DMS79 (cell line): ENCODE data around the gene SSTR4.
"Not testable (repeated sequence)": the region's sequence is repeated elsewhere in the genome, so short reads cannot be mapped to it uniquely, and the experiment has no call there.

ENCODE experiments used
- DNase-seq: peaks from one replicate; lab custom pipeline; 2025; lab: John Stamatoyannopoulos, UW

The SSTR4 gene, protein sequence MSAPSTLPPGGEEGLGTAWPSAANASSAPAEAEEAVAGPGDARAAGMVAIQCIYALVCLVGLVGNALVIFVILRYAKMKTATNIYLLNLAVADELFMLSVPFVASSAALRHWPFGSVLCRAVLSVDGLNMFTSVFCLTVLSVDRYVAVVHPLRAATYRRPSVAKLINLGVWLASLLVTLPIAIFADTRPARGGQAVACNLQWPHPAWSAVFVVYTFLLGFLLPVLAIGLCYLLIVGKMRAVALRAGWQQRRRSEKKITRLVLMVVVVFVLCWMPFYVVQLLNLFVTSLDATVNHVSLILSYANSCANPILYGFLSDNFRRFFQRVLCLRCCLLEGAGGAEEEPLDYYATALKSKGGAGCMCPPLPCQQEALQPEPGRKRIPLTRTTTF

DNA sequence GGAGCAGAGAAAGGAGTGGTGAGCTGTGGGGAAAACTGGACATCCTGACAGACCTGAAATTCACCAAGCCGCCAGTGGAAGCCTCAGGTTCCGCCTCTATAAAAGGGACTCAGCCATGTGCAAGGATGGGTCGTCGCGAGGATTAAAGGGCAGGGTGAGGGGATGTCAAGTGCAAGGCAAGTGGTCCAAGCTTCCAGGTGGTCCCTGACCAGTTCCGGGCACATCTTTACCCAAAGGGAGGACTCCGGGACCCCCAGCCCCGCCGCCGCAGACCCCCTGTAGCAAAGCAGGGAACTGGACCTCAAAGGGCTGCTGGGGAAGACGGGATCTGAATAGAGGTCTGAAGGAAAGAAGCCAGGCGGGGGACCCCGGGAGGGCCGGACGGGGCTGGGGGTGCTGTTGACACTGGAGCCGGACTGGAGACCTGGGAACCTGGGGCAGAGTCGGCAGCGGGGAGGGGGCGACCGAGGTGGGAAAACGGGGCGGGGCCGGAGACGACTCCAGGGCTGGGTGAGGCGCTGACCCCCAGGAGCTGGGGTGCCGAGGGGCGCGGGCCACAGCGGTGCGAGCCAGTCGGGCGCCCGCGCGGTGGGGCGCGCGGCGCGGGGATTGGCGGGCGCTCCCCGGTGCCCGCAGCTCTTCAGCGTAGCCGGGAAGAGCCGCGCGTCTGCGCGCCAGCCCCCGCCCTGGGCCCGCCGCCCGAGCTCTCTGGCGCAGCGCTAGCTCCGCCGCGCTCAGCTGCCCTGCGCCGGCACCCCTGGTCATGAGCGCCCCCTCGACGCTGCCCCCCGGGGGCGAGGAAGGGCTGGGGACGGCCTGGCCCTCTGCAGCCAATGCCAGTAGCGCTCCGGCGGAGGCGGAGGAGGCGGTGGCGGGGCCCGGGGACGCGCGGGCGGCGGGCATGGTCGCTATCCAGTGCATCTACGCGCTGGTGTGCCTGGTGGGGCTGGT, at the start of gene SSTR4:
TSS of gene SSTR4 (plus strand) at position 592 of the 951 bp plus-strand sequence. CDS start at position 764, 172 bp downstream.
- DNase-seq = no peak

DNA sequence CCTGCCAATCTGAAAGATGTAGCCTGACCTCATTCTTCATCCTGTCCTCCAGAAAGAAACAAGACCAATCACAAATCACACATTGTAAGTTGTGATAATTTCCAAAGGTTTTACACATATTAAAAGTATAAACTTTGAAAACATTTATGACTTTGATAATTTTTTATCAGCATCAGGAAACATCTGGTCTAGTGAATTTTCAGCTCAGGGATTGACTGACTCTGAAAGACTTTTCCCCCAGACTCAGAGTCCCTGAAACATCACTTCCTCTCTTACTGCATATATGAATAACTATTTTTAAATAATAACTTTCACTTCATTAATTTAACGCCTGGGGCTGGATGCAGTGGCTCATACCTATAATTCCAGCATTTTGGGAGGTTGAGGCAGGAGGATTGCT, 48.5 kb upstream of the SSTR4 start:
- no peak for DNase-seq

DNA sequence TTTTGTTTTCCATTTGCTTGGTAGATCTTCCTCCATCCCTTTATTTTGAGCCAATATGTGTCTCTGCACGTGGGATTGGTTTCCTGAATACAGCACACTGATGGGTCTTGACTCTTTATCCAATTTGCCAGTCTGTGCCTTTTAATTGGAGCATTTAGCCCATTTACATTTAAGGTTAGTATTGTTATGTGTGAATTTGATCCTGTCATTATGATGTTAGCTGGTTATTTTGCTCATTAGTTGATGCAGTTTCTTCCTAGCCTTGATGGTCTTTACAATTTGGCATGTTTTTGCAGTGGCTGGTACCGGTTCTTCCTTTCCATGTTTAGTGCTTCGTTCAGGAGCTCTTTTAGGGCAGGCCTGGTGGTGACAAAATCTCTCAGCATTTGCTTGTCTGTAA, 43.7 kb upstream of the SSTR4 start:
- not testable (repeated sequence) for DNase-seq

DNA sequence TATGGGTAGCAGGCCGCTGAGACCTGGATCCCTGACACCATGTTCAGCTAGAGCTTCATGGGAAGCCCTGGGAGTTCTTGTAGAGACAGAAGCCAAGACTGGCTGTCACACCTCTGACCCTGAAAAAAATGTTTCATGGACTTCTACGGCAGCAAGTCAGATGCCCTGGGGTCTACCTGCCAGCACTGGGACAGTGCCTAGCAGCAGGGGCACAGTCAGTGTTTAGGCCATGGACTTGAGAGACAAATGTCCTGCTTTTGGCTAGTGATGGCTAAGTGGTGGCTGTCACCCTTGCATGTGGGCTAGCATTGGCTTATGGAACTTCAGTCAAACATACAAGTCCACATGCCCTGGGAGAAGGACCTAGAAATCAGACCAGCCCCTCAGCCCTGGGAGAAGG, 41.3 kb upstream of the SSTR4 start:
- DNase-seq = no peak

DNA sequence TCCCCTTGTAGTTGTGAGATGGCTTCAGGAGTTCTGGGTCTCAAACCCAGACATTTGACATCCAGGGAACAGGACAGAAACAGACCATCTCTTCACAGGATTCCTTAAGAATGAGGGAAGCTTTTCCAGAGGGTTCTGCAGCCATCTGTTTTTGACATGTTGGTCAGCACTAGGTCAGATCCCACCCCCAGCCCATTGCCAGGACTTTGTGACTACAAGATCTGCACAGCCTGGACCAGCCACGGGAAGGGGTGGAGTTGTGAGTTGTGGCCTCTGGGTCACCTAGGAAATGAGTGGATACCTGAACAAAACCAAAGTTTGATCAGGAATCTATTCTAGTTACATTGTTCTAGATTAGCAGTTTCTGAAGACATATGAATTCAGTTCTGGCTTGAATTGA, 39.2 kb upstream of the SSTR4 start:
- no peak for DNase-seq

DNA sequence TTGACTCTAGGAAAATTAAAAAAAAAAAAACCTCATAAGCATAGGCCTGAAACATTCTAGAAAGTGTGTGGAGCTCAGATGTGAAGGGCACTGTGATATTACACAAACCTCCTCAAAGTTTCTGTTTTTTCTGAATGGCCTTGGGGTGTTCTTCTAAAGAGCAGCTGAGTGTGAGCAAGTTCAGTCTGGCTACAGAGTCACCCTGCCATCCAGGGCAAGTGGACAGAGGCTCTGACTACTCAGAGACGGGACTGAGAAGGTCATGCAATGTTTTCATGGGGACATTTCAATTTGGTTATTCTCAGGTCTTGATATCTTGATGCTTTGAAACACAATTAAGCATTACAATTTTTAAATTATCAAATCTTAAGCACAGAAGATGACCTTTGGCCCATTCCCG, 36.6 kb upstream of the SSTR4 start:
- no peak for DNase-seq

DNA sequence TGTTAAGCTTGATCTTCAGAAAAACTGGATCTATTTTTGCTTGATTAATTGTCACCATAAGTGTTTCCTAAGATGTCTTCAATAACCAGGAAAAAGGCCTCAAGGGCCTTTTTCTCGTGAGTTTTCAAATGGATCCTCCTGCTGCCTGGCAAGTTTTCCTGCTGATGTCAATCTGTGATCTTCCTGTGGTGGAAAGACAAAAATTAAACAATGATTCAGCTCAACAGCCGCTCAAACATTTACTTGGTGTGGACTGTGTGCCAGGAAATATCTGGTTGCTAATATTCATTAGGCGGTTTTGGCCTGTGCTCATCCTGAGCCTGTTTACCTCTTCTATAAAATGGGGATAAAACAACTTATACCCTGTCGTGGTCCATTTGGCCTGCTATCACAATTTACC, 35.4 kb upstream of the SSTR4 start:
- no peak for DNase-seq

DNA sequence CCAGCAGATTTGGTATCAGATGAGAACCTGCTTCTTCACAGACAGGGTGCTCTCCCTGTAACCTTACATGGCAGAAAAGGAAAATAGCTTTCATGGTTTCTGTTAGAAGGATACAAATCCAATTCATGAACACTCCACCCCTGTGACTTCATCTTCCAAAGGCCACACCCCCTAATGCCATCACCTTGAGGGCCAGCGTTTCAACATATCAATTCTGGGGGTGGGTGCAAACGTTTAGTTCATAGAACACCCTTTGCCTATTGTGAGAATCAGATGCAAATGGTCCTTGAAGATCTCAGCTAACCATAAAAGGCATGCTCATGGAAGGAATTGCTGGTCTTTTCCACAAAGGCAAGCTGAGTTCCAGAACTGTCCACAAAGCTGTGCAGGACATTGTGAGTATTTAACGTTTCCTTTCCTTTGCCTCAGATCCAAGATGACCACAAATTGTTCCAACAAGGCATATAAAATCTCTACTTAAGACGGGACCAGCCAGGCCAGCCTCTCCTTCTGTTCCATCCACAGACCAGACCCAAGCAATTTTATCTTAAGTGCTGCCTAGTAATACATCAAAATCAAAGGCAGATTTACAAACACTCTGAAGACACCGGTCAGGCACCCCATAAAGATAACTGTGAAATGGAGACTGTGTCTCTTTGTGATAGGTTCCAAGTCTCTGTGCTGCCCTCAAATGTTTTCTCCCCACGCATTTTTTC, 34.7 kb upstream of the SSTR4 start:
- DNase-seq = no peak

DNA sequence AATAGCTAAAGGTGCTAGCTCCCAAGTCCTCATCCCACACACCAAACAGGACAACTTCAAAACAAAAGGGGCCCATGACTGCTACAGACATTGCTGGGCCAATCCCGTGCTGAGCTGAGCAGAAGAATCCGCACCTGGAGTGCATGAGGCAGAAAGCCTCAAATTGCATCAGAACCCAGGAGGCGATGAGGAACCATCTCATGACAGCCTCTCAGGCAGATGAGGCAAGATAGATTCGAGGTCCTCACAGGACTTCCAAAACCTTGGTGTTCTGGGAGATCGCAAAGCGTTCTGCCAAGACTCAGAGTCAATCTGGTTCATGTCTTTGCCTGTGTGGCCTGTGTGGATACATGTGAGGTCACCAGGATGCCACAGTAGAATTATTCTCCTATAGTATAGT, 32.8 kb upstream of the SSTR4 start:
- DNase-seq = no peak

DNA sequence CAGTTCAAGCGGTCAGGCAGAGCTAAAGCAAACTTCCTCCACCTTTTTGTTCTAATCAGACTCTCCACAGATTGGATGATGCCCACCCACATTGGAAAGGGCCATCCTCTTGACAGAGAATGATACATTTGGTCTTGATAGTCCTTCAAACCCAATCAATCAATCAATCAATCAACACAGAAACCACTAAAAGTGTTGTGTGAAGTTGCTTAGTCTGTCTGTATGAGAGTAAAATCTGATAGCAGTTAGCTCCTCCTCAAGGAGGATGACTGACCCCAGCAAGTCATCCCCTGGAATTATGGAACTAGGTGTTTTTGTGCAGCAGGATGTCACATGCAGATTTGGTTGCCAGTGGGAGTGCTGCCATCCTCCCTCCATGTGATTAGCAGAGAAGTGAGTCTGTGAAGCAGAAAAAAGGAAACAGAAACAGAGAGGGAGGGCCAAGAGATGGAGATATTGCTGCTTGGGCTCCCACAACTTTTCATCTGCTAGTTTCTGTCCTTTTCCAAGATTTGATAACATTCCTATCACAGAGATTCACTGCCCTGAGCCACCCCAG, 32.0 kb upstream of the SSTR4 start:
- DNase-seq = no peak

DNA sequence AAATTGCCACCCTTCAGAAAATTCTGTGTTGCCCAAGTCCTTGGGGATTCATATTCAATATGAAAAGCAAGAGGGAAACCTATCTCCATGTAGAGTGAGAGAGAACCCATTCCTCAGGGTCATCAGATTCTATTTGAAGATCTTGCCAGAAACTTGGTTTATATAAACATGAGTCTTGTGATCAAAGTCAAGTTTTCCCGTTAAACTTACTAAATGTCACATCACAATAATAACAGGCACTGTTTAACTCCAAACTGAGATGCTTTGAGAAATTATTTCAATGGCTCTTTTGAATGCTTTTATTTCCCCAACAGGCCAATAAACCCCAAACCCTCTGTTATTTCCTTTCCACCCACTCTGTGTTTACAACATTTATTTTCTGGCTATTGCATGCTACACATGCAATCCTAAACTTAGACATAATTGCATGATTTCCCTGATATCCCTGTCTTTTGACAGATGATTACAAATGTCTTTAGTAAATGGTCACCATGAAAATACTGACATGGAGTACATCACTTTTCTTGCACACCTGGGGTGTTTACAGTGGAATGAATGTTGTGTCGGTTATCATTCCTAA, 31.1 kb upstream of the SSTR4 start:
- DNase-seq = no peak

DNA sequence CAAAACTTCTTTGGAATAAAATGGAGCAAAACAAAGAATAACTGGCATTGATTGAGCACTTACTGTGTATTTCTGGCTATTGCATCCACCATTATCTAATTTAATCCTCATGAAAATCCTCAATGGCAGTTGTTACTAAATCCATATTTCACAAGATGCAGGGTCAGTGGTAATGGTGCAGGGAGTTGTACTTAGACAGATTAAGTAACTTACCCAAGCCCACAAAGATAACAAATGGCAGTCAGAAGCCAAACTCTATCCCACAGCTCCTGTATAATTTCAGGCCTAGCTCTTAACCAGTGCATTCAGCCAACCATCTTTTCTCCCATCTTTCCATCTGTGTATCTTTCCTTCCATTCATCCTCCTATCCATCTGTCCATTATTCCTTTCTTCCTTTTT, 29.3 kb upstream of the SSTR4 start:
- DNase-seq = no peak

DNA sequence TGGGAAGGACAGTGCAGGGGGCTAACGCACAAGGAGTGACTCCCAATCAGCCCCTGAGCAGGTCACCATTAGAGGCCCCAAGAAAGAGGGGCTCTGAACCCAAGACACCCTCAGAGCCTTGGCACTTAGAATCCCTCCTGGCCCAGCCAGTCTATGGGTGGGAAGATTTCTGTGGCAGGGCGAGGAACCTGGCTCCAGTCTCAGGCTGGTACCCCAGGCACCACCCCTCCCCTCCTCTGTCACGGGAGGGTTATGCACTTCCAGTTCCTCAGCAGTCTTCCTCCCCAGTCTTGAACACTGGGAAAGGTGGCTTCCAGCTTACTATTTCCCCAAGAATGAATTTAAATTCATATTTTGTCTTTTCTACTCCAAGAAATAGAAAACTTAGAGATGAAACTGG, 27.6 kb upstream of the SSTR4 start:
- no peak for DNase-seq

DNA sequence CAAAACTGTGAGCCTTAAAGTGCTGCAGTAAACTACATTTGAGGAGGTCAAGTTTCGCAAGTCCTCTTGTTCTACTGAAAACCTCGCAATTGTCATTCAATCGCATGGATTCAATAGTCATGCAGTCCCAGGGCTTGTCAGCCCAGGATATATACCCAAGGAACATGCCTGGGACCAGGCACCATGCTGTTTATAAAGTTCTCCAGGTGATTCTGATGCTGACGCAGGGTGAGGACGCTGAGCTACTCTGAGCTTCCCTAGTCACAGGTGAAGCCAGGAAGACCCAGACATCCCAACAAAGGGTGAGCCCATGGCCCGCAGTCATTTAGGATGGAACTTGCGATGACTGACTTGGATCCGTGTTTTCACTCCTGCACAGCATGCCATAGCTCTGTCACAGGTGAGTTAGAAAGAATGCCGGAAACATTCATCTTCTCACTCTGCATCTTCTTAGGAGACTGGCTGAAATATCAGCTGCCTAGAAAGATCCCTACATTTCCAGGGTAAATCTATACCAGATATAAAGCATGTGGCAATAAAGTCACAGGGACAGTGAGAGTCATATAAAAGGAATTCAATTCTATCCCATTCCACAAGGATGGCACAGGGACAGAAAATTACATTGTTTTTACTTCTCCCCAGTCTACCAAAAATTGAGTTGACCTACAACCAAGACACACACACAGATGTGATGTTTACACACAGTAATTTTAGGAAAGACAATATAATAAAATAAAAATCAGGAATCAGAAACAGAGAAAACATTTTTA, 27.0 kb upstream of the SSTR4 start:
- no peak for DNase-seq

DNA sequence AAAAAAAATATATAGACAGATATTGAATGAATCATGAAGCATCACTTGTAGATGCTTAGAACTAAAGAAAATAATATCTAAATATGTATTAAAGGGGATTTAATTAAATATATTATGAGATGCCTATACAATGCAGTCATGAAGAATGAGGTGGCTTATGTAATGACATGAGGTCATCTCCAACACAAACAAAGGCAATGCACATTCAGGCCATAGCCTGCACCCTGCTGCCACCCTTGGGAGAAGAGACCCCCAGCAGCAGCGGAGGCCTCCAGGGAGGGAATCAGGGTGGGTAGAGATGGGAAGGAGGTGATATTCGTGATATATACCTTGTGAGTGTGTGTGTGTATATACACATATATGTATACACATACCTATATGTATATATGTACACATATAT, 26.4 kb upstream of the SSTR4 start:
- no peak for DNase-seq

DNA sequence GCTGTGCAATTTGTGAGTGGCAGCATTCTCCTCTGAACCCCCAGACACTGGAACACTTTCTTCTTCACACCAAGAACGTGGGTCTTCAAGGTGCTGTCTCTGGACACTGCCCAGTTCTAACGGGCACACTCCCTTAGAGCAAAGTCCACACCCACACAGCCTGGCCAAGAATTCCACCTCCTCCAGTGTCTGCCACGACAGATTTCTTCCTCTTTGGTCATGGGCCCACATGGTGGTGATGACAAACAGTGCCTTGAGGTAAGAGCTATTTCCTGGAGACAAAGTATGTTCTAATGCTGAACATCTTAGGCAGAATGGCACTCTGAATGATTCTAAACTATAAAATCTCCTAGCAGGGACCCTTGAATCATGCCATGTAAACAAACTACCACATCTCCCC, 25.5 kb upstream of the SSTR4 start:
- DNase-seq = no peak

DNA sequence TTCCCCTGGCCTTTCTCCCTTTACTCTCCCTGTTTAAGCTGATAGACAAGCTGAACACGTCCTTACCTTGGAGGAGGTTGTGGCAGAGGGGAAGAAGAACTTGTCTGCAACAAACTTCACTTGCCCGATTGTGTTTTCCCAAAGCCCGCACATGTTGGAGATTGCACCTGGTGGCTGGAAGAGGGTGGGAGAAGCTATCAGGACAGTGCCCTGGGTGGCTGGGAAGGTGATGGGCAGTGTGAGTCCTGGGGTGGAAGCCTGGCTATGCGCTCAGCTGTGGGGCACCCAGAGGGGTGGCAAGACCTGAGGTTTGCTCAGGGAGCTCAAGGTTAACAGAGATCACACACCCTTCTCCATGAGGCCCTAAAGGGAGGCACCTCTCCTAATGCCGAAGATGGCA, 25.0 kb upstream of the SSTR4 start:
- no peak for DNase-seq

DNA sequence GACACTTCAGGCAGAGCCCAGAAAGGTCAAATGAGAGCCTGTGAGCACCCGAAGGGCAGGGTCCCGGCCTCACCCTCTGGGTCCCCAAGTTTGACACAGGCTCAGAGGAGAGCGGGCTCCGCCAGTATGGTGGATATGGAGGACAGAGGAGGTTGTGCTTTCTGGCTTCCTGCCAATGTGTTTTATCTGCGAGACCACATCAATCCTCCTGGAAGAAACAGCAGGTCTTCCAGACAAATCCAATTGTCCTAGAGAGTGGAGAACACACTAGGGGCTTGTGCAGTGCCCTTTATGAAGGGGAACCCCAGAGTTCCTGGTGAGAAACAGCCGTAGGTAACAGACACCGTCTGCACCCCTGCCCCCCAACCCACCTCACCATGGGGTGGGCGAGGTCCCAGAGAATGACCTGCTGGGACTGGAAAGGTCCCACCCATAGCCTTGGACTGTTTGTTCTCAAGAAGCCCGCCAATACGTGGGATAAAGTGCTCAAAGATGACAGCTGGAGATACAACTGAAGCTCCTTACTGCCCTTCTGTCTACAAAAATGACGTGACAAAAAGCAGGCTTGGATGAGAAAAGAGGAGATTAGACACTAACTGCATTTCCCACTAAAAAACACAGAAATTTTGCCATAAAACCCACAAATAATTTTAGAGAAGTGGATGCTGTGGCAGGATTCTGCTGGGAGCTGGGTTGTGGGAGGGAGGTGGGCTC, 23.9 kb upstream of the SSTR4 start:
- DNase-seq = no peak

DNA sequence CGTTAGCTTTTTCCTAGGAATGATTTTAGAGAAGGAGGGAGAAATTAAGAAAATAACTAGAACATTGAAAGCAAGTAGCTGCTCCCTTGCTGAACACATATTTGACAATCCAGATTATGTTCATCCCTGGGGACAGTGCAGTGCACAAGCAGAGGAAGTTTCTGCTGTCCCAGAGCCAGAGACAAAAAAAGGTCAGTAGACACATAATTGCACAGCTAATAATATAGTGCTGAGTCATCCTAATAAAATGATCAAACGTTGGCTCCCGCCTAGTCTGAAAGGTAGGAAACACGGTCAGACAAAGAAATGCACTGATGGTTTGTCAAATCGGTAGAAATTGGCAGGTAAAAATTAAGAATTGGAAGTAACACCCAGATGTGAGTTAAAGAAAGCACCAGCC, 21.7 kb upstream of the SSTR4 start:
- no peak for DNase-seq

DNA sequence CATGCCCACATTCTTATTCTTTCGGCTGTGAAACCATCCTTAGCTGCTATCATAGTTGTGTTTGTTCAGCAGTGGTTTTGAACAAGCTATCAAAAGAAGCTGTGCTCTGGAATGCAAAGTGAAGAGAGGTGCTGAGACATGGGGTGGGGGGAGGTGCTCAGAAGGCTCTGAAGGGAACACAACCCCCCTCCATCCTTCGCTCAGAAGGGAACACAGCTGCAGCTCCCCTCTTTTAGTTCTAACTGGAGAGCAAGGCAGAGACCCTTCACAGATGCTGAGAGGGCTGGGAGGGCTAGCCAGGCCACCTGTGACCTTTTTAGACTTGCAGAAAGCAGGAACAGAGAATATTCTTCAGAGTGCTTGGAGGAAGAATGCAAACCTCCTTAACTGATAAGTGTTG, 17.6 kb upstream of the SSTR4 start:
- no peak for DNase-seq
